HG03135 (cell line): ENCODE measurements around the gene CD7.

Experiments
- ATAC-seq: cut with Tn5 transposase; IDR thresholded peaks from one replicate; pipeline ENCODE4 v1.9.1; 2021; ENCODE audit warnings: mild to moderate bottlenecking, moderate library complexity; ENCODE audit not compliant: unreplicated experiment

Gene CD7

GRCh38 chr17:82329683-82330321 lies 12.4 kb upstream of the CD7 start:
- ATAC-seq, result no peak

- ATAC-seq, result no peak
These were observed 11.6 kb upstream of the CD7 start for GRCh38 chr17:82328994-82329507.

- ATAC-seq, result no peak
These were observed 11.0 kb upstream of the CD7 start for GRCh38 chr17:82328141-82328993.

- ATAC-seq, result no peak
These were observed 10.3 kb upstream of the CD7 start for GRCh38 chr17:82327757-82328140.

GRCh38 chr17:82327289-82327688 lies 9.9 kb upstream of the CD7 start:
- ATAC-seq, result no peak

- ATAC-seq, result no peak
These were observed 8.1 kb upstream of the CD7 start for GRCh38 chr17:82325286-82326180.

GRCh38 chr17:82324566-82325285 lies 7.3 kb upstream of the CD7 start:
- ATAC-seq, result no peak

- ATAC-seq, result no peak
These were observed 6.3 kb upstream of the CD7 start for GRCh38 chr17:82323514-82324234.

- no peak for ATAC-seq
These were observed 5.4 kb upstream of the CD7 start for GRCh38 chr17:82322526-82323453.

- ATAC-seq, result no peak
These were observed 4.6 kb upstream of the CD7 start for GRCh38 chr17:82321947-82322466.

- ATAC-seq, result no peak
These were observed 3.8 kb upstream of the CD7 start for GRCh38 chr17:82320956-82321927.

GRCh38 chr17:82320140-82320840 lies 2.9 kb upstream of the CD7 start:
- ATAC-seq, result no peak

- no peak for ATAC-seq
These were observed 2.2 kb upstream of the CD7 start for GRCh38 chr17:82319619-82320062.

- ATAC-seq, result no peak
These were observed 1.6 kb upstream of the CD7 start for GRCh38 chr17:82318772-82319606.

- no peak for ATAC-seq
These were observed 726 bp upstream of the CD7 start for GRCh38 chr17:82318169-82318498.
